PC-3 (cell line): ENCODE measurements around the gene UGT1A9. TPM values are rescaled to one million over a fixed set of nuclear protein-coding genes. Genes with fewer than 3 reads are reported as not detected.

Experiments used
- ATAC-seq: fragments of 200-7000 bp; cut with Tn5 transposase; 2 replicates; pipeline ENCODE4 v1.9.1; 2020; ENCODE audit warnings: mild to moderate bottlenecking, moderate library complexity
- BruUV-seq: library from RNA; stranded (reverse); fragments of 400-500 nt; replicated peaks from 2 replicates; lab custom pipeline; 2021; lab: Mats Ljungman, UMichigan
- CTCF ChIA-PET: fragments of 300-600 bp; sonication (Branson Sonifier 250); formaldehyde crosslinking; loops from one replicate; lab custom pipeline; 2022; ENCODE audit warnings: antibody characterized with exemption; lab: Charles Lee
- POLR2A ChIA-PET: fragments of 300-600 bp; sonication (Branson Sonifier 250); formaldehyde crosslinking; loops from one replicate; lab custom pipeline; 2022; ENCODE audit warnings: antibody characterized with exemption; ENCODE audit not compliant: unreplicated experiment; lab: Charles Lee
- DNase-seq: peaks from one replicate; pipeline ENCODE4 v3.0.0-alpha.2; 2015
- H2AFZ ChIP-seq: fragments of 300-600 bp; sonication (generic); 2 replicates; pipeline ENCODE4 v1.6.0; 2016; ENCODE audit warnings: antibody characterized with exemption, low read length
- H3F3A ChIP-seq: fragments of 300-600 bp; sonication (generic); one replicate; pipeline ENCODE4 v1.6.0; 2017; ENCODE audit warnings: antibody characterized with exemption, low read length, control low read depth, mild to moderate bottlenecking; ENCODE audit not compliant: unreplicated experiment
- H3K27ac ChIP-seq: fragments of 300-600 bp; sonication (generic); 2 replicates; pipeline ENCODE4 v1.5.1; 2016; ENCODE audit warnings: mild to moderate bottlenecking, low read length
- H3K27me3 ChIP-seq: fragments of 300-600 bp; sonication (generic); 2 replicates; pipeline ENCODE4 v1.6.1; 2016; ENCODE audit warnings: low read length, mixed read lengths
- H3K36me3 ChIP-seq: fragments of 300-600 bp; sonication (generic); 2 replicates; pipeline ENCODE4 v1.6.1; 2016; ENCODE audit warnings: low read depth, mixed run types, low read length, mixed read lengths
- H3K4me1 ChIP-seq: fragments of 300-600 bp; sonication (generic); 2 replicates; pipeline ENCODE4 v1.5.1; 2016; ENCODE audit warnings: low read length; ENCODE audit not compliant: insufficient read depth
- H3K4me2 ChIP-seq: fragments of 300-600 bp; sonication (generic); 2 replicates; pipeline ENCODE4 v1.6.0; 2016; ENCODE audit warnings: low read length
- H3K4me3 ChIP-seq: fragments of 300-600 bp; sonication (generic); 2 replicates; pipeline ENCODE4 v1.5.1; 2016; ENCODE audit warnings: mild to moderate bottlenecking, low read length, mixed read lengths
- H3K79me2 ChIP-seq: fragments of 300-600 bp; sonication (generic); 2 replicates; pipeline ENCODE4 v1.6.1; 2017; ENCODE audit warnings: low read length, mixed read lengths
- H3K9ac ChIP-seq: fragments of 300-600 bp; sonication (generic); 2 replicates; pipeline ENCODE4 v1.6.0; 2016; ENCODE audit warnings: mild to moderate bottlenecking, low read length
- H3K9me2 ChIP-seq: fragments of 300-600 bp; sonication (generic); replicated peaks from 2 replicates; pipeline ENCODE4 v1.6.1; 2016; ENCODE audit warnings: mixed run types, low read length, mixed read lengths
- H3K9me3 ChIP-seq: fragments of 300-600 bp; sonication (generic); 2 replicates; pipeline ENCODE4 v1.6.1; 2016; ENCODE audit warnings: low read length, mixed read lengths
- H4K20me1 ChIP-seq: fragments of 300-600 bp; sonication (generic); 2 replicates; pipeline ENCODE4 v1.6.1; 2016; ENCODE audit warnings: low read length, mixed read lengths
- CTCF ChIP-seq: fragments of 300-600 bp; sonication (generic); conservative IDR thresholded peaks from 2 replicates; pipeline ENCODE4 v1.5.1; 2017; ENCODE audit warnings: antibody characterized with exemption, low read depth, mild to moderate bottlenecking, low read length
- EZH2 ChIP-seq: fragments of 300-600 bp; sonication (generic); IDR thresholded peaks from one replicate; pipeline ENCODE4 v1.6.1; 2017; ENCODE audit warnings: antibody characterized with exemption, mild to moderate bottlenecking, low read length; ENCODE audit not compliant: unreplicated experiment
- EZH2phosphoT487 ChIP-seq: fragments of 300-600 bp; sonication (generic); IDR thresholded peaks from 2 replicates; pipeline ENCODE4 v1.6.1; 2018; ENCODE audit warnings: mild to moderate bottlenecking, antibody characterized with exemption, low read length, borderline replicate concordance
- intact Hi-C: fragments of 100-400 bp; cut with micrococcal nuclease; formaldehyde crosslinking; loops from 2 replicates; pipeline ENCODE4 v1.9.0; 2023
- total RNA-seq: library from RNA; depleted of rRNA; stranded (reverse); fragments of >200 nt; gene quantifications from 2 replicates; pipeline ENCODE4 v1.2.3, GENCODE V29; 2014

Gene UGT1A9
- total RNA-seq, 1 experiment from 2014 or later = not detected

GRCh38 chr2:233691443-233692433 lies 20.0 kb downstream of the UGT1A9 start:
- POLR2A ChIA-PET = no interaction called here
- no peaks in the 10 kb centered on the region for H3K79me2 ChIP-seq
- H3K9me3 ChIP-seq = no peaks in the 10 kb centered on the region
- H3K4me1 ChIP-seq = peaks cover 38% of the 10 kb centered on the region
- no peaks in the 10 kb centered on the region for H4K20me1 ChIP-seq
- peak overlapping the region; percentile 63; the same call in 1 of the 2 replicates for H3K4me2 ChIP-seq
- H2AFZ ChIP-seq = no peak overlapping the region
- CTCF ChIA-PET = no interaction called here
- DNase-seq = peak; percentile 21
- no peaks in the 10 kb centered on the region for H3F3A ChIP-seq
- H3K9ac ChIP-seq = no peak overlapping the region
- no peak overlapping the region for H3K4me3 ChIP-seq
- H3K9me2 ChIP-seq = no peaks in the 10 kb centered on the region
- no peaks in the 10 kb centered on the region for H3K36me3 ChIP-seq
- TF ChIP-seq EZH2 (no peak), EZH2phosphoT487 (no peak), CTCF (no peak)
- H3K27me3 ChIP-seq = no peaks in the 10 kb centered on the region
- intact Hi-C loops = loop anchor here (2.0 kb wide), 1 partner anchor 15 kb away; no protein-coding TSS in a partner anchor
- no TSS peak for BruUV-seq
- ATAC-seq = no peak
- peak overlapping the region; percentile 73 for H3K27ac ChIP-seq

GRCh38 chr2:233692648-233693047 lies 20.9 kb downstream of the UGT1A9 start, which contains the start of gene UGT1A6:
TSS of gene UGT1A6 (plus strand) at chr2:233692890. CDS start at chr2:233693005, 115 bp downstream.
- no peak for TF ChIP-seq CTCF
- no peak for TF ChIP-seq EZH2
- no peak for TF ChIP-seq EZH2phosphoT487
- DNase-seq = no peak
- CTCF ChIA-PET = no interaction called here
- Histone ChIP-seq H3K9me2 (no peaks in the 10 kb centered on the region), H3K36me3 (no peaks in the 10 kb centered on the region), H2AFZ (no peak within 1 kb of the TSS), H3K27ac (no peak within 1 kb of the TSS), H3K9me3 (no peaks in the 10 kb centered on the region), H3K4me2 (no peak within 1 kb of the TSS), H3F3A (no peaks in the 10 kb centered on the region), H3K9ac (no peak within 1 kb of the TSS), H3K27me3 (no peaks in the 10 kb centered on the region), H4K20me1 (no peaks in the 10 kb centered on the region), H3K79me2 (no peaks in the 10 kb centered on the region), H3K4me1 (peaks cover 38% of the 10 kb centered on the region), H3K4me3 (no peak within 1 kb of the TSS)
- BruUV-seq = no TSS peak
- POLR2A ChIA-PET = no interaction called here
- ATAC-seq = no peak
- intact Hi-C loops = no loop called here

- Histone ChIP-seq H3K4me2 (no peak overlapping the region), H3K4me3 (no peak overlapping the region), H3K36me3 (no peaks in the 10 kb centered on the region), H3F3A (no peaks in the 10 kb centered on the region), H3K9me3 (no peaks in the 10 kb centered on the region), H4K20me1 (no peaks in the 10 kb centered on the region), H3K27me3 (no peaks in the 10 kb centered on the region), H3K27ac (no peak overlapping the region), H3K9me2 (no peaks in the 10 kb centered on the region), H2AFZ (no peak overlapping the region), H3K9ac (no peak overlapping the region), H3K79me2 (no peaks in the 10 kb centered on the region), H3K4me1 (peaks cover 31% of the 10 kb centered on the region)
- CTCF ChIA-PET = no interaction called here
- no TSS peak for BruUV-seq
- TF ChIP-seq EZH2 (no peak), EZH2phosphoT487 (no peak), CTCF (no peak)
- POLR2A ChIA-PET = no interaction called here
- DNase-seq (no peak), ATAC-seq (no peak)
- intact Hi-C loops = no loop called here
Measured at GRCh38 chr2:233693963-233694362, 22.3 kb downstream of the UGT1A9 start.
